GM18907 (cell line): ENCODE data around the gene TMEM258.

Source experiments
- ATAC-seq: cut with Tn5 transposase; IDR thresholded peaks from one replicate; pipeline ENCODE4 v1.9.1; 2021; ENCODE audit warnings: mild to moderate bottlenecking, moderate library complexity; ENCODE audit not compliant: unreplicated experiment

The TMEM258 gene

GRCh38 chr11:61777234-61778090, 14.9 kb downstream of the TMEM258 start:
- no peak for ATAC-seq

- ATAC-seq = no peak
Observed at GRCh38 chr11:61776561-61777075, 15.8 kb downstream of the TMEM258 start.

GRCh38 chr11:61775606-61776554, 16.5 kb downstream of the TMEM258 start:
- ATAC-seq = no peak

GRCh38 chr11:61775106-61775505, 17.3 kb downstream of the TMEM258 start:
- no peak for ATAC-seq

- ATAC-seq = no peak
Observed at GRCh38 chr11:61774411-61774810, 18.0 kb downstream of the TMEM258 start.

GRCh38 chr11:61773809-61774208, 18.6 kb downstream of the TMEM258 start:
- no peak for ATAC-seq

- no peak for ATAC-seq
Observed at GRCh38 chr11:61773356-61773755, 19.0 kb downstream of the TMEM258 start.

- ATAC-seq = no peak
Observed at GRCh38 chr11:61771985-61772455, 20.4 kb downstream of the TMEM258 start.

GRCh38 chr11:61771195-61771894, 21.1 kb downstream of the TMEM258 start:
- no peak for ATAC-seq

- ATAC-seq = no peak
Observed at GRCh38 chr11:61769946-61770683, 22.3 kb downstream of the TMEM258 start.

- ATAC-seq = no peak
Observed at GRCh38 chr11:61769169-61769920, 23.1 kb downstream of the TMEM258 start.

GRCh38 chr11:61768376-61769076, 23.9 kb downstream of the TMEM258 start:
- no peak for ATAC-seq

GRCh38 chr11:61766353-61766841, 26.0 kb downstream of the TMEM258 start:
- no peak for ATAC-seq

- no peak for ATAC-seq
Observed at GRCh38 chr11:61765550-61766253, 26.7 kb downstream of the TMEM258 start.

- ATAC-seq = no peak
Observed at GRCh38 chr11:61764606-61765260, 27.7 kb downstream of the TMEM258 start.

- ATAC-seq = no peak
Observed at GRCh38 chr11:61763930-61764605, 28.3 kb downstream of the TMEM258 start.

- no peak for ATAC-seq
Observed at GRCh38 chr11:61762798-61763197, 29.6 kb downstream of the TMEM258 start.
